Gastrocnemius medialis (tissue), 4 donors: Measurements from ENCODE around the gene TMEM45B.

ENCODE experiments used
- CTCF ChIP-seq, 5 experiments: fragments of 450-650 bp in 3 of 5; fragments of 200-600 bp in 2 of 5; sonication (generic) in 2 of 5; IDR thresholded peaks in 4 of 5; conservative IDR thresholded peaks in 1 of 5; 1 replicate in 4 of 5; 2 replicates in 1 of 5; pipeline ENCODE4 v1.5.1; 2016 to 2019; ENCODE audit warnings: antibody characterized with exemption in 5 of 5, mild to moderate bottlenecking in 3 of 5, moderate library complexity in 3 of 5
- POLR2A ChIP-seq, 2 donors: fragments of 450-650 bp; IDR thresholded peaks; one replicate each; pipeline ENCODE4 v1.6.1; 2017; ENCODE audit warnings: antibody characterized with exemption in 2 of 2, mild to moderate bottlenecking in 2 of 2, moderate library complexity in 2 of 2

- TF ChIP-seq CTCF (IDR thresholded peaks at IDR 0.05 in 4 of 5, conservative IDR thresholded peaks at IDR 0.05 in 1 of 5) (no peak), POLR2A (IDR thresholded peaks at IDR 0.05) (no peak)
Measured at GRCh38 chr11:129855086-129855485, 39.4 kb downstream of the TMEM45B start.
